Measurements from ENCODE around the gene MPZL2. TPM values are rescaled to one million over a fixed set of nuclear protein-coding genes. Genes with fewer than 3 reads are reported as not detected.

MPZL2 gene
- total RNA-seq, 1 donor from 2014 or later: 2.3 TPM

DNA sequence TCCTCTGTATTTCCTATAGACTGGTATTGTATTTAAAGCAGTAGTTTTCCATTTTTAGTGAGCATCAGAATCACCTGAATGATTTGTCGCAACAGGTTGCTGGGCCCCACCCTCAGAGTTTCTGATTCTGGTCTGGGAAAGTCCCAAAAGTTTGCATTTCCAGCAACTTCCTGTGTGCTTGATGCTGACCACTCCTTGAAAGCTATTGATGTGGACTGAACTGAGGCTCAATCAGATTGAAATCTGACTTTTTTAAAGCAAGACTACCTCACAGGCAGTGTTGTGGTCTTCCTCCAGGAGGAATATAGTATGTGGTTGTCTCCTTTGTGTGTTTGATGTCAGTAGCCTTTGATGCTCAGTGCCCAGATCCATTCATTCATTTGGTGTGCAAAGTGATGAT is 17.2 kb upstream of the MPZL2 start:
- Histone ChIP-seq H3K9me3 (ENCODE audit: low read depth) (no peaks in the 10 kb centered on the region), H3K36me3 (no peaks in the 10 kb centered on the region), H3K27me3 (peaks cover 4% of the 10 kb centered on the region), H3K79me2 (ENCODE audit: low read depth) (no peaks in the 10 kb centered on the region), H3K4me2 (no peak overlapping the region), H3K9ac (no peak overlapping the region), H3F3A (ENCODE audit: low read depth) (no peaks in the 10 kb centered on the region), H3K4me1 (no peaks in the 10 kb centered on the region), H2AFZ (replicated peaks) (no peak overlapping the region), H4K20me1 (ENCODE audit: low read depth) (no peaks in the 10 kb centered on the region), H3K4me3 (no peak overlapping the region), H3K27ac (no peak overlapping the region)
- no peaks in the 10 kb centered on the region for H3K36me3 Mint-ChIP-seq
- no peak overlapping the region for H3K4me3 Mint-ChIP-seq
- no peak for DNase-seq (ENCODE audit: low spot score)
- H3K27ac Mint-ChIP-seq: no peak overlapping the region
- peaks cover 3% of the 10 kb centered on the region for H3K27me3 Mint-ChIP-seq (ENCODE audit: insufficient read depth, low read depth)
- H3K4me1 Mint-ChIP-seq: no peaks in the 10 kb centered on the region
- H3K9me3 Mint-ChIP-seq: no peaks in the 10 kb centered on the region
- TF ChIP-seq EZH2phosphoT487 (IDR thresholded peaks at IDR 0.05) (no peak), EZH2 (IDR thresholded peaks at IDR 0.05) (no peak)
- TF ChIP-seq, protein P1, sequence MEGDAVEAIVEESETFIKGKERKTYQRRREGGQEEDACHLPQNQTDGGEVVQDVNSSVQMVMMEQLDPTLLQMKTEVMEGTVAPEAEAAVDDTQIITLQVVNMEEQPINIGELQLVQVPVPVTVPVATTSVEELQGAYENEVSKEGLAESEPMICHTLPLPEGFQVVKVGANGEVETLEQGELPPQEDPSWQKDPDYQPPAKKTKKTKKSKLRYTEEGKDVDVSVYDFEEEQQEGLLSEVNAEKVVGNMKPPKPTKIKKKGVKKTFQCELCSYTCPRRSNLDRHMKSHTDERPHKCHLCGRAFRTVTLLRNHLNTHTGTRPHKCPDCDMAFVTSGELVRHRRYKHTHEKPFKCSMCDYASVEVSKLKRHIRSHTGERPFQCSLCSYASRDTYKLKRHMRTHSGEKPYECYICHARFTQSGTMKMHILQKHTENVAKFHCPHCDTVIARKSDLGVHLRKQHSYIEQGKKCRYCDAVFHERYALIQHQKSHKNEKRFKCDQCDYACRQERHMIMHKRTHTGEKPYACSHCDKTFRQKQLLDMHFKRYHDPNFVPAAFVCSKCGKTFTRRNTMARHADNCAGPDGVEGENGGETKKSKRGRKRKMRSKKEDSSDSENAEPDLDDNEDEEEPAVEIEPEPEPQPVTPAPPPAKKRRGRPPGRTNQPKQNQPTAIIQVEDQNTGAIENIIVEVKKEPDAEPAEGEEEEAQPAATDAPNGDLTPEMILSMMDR (IDR thresholded peaks at IDR 0.05): no peak

DNA sequence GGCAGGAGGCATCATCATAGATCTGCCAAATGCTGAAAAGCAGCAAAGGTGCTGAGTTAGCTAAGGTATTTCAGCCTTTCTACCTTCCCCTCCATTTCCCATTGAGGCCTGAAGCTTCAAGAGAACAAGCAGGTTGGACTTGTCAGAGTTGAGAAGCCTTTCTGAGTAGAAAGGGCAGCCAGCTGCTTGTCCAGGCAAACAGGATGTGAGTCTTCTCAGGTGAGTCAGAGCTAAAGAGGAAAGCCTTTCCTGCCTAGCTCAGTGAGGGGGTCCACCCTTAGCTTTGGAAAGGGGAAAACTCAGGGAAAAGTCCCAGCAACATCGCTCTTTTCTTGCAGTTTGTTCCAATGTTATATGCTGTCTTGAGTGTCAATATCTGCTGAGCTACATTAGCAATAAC is 13.2 kb upstream of the MPZL2 start:
- Histone ChIP-seq H3K27ac (no peak overlapping the region), H3F3A (ENCODE audit: low read depth) (no peaks in the 10 kb centered on the region), H3K27me3 (peaks cover 15% of the 10 kb centered on the region), H3K9me3 (ENCODE audit: low read depth) (no peaks in the 10 kb centered on the region), H3K79me2 (ENCODE audit: low read depth) (no peaks in the 10 kb centered on the region), H3K4me1 (no peaks in the 10 kb centered on the region), H2AFZ (replicated peaks) (no peak overlapping the region), H3K9ac (no peak overlapping the region), H4K20me1 (ENCODE audit: low read depth) (no peaks in the 10 kb centered on the region), H3K4me3 (no peak overlapping the region), H3K4me2 (no peak overlapping the region), H3K36me3 (no peaks in the 10 kb centered on the region)
- H3K27ac Mint-ChIP-seq: no peak overlapping the region
- TF ChIP-seq EZH2phosphoT487 (IDR thresholded peaks at IDR 0.05) (no peak), EZH2 (IDR thresholded peaks at IDR 0.05) (no peak)
- TF ChIP-seq, protein P1 (IDR thresholded peaks at IDR 0.05): no peak
- DNase-seq (ENCODE audit: low spot score): no peak
- no peak overlapping the region for H3K4me3 Mint-ChIP-seq
- H3K27me3 Mint-ChIP-seq (ENCODE audit: insufficient read depth, low read depth): peaks cover 4% of the 10 kb centered on the region
- H3K36me3 Mint-ChIP-seq: no peaks in the 10 kb centered on the region
- H3K4me1 Mint-ChIP-seq: no peaks in the 10 kb centered on the region
- H3K9me3 Mint-ChIP-seq: no peaks in the 10 kb centered on the region

DNA sequence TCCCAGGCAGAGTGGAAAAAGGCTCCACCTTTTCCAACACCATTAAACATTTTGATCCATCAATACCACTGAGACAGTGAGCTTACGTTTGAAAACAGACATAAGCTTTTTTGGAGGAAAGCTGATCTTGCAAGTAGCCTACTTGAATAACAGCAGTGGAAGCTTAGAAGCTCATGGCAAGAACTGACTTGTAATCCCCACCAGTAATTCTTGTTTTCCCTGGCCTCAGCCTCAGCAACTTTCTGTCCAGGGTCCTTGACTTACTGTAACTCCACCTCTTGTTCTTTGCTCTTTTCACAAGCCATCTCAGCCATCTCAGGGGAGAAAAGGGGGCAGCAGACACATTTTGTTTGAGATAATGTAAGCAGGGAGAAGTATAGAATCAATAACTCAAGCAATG is 12.3 kb upstream of the MPZL2 start:
- H3K9me3 Mint-ChIP-seq: no peaks in the 10 kb centered on the region
- H3K36me3 ChIP-seq: no peaks in the 10 kb centered on the region
- no peak overlapping the region for H3K9ac ChIP-seq
- H3K4me3 Mint-ChIP-seq: no peak overlapping the region
- H3F3A ChIP-seq (ENCODE audit: low read depth): no peaks in the 10 kb centered on the region
- H3K27me3 ChIP-seq: peaks cover 15% of the 10 kb centered on the region
- H3K79me2 ChIP-seq (ENCODE audit: low read depth): no peaks in the 10 kb centered on the region
- no peaks in the 10 kb centered on the region for H3K4me1 Mint-ChIP-seq
- no peak overlapping the region for H3K4me3 ChIP-seq
- peaks cover 4% of the 10 kb centered on the region for H3K27me3 Mint-ChIP-seq (ENCODE audit: insufficient read depth, low read depth)
- H4K20me1 ChIP-seq (ENCODE audit: low read depth): no peaks in the 10 kb centered on the region
- no peak overlapping the region for H2AFZ ChIP-seq (replicated peaks)
- H3K27ac Mint-ChIP-seq: no peak overlapping the region
- no peak for DNase-seq (ENCODE audit: low spot score)
- H3K4me1 ChIP-seq: no peaks in the 10 kb centered on the region
- H3K9me3 ChIP-seq (ENCODE audit: low read depth): no peaks in the 10 kb centered on the region
- no peak overlapping the region for H3K27ac ChIP-seq
- no peak overlapping the region for H3K4me2 ChIP-seq
- TF ChIP-seq, protein P1 (IDR thresholded peaks at IDR 0.05): no peak
- no peak for TF ChIP-seq EZH2phosphoT487 (IDR thresholded peaks at IDR 0.05)
- TF ChIP-seq EZH2 (IDR thresholded peaks at IDR 0.05): no peak
- H3K36me3 Mint-ChIP-seq: no peaks in the 10 kb centered on the region

Data from neural progenitor cell (in vitro differentiated cells).